Smooth muscle cell (in vitro differentiated cells): ENCODE data around the gene PRKD1. TPM values are rescaled to one million over a fixed set of nuclear protein-coding genes. Genes with fewer than 3 reads are reported as not detected.

ENCODE experiments used
- DNase-seq: peaks from one replicate; lab custom pipeline; 2025; ENCODE audit not compliant: unreplicated experiment; lab: John Stamatoyannopoulos, UW
- H2AFZ ChIP-seq: fragments of 200-600 bp; sonication (generic); 2 replicates; pipeline ENCODE4 v1.6.0; 2016; ENCODE audit warnings: antibody characterized with exemption, low read depth, mild to moderate bottlenecking
- H3F3A ChIP-seq: fragments of 200-600 bp; sonication (generic); 2 replicates; pipeline ENCODE4 v1.6.0; 2017; ENCODE audit warnings: antibody characterized with exemption, low read depth
- H3K27ac ChIP-seq: fragments of 200-600 bp; sonication (generic); 2 replicates; pipeline ENCODE4 v1.5.1; 2016; ENCODE audit warnings: low read depth, mild to moderate bottlenecking
- H3K27me3 ChIP-seq: fragments of 200-600 bp; sonication (generic); 2 replicates; pipeline ENCODE4 v1.6.1; 2016; ENCODE audit warnings: low read depth, mild to moderate bottlenecking
- H3K36me3 ChIP-seq: fragments of 200-600 bp; sonication (generic); 2 replicates; pipeline ENCODE4 v1.5.1; 2016; ENCODE audit warnings: low read depth
- H3K4me1 ChIP-seq: fragments of 200-600 bp; sonication (generic); 2 replicates; pipeline ENCODE4 v1.5.1; 2016; ENCODE audit warnings: low read depth
- H3K4me2 ChIP-seq: fragments of 200-600 bp; sonication (generic); 2 replicates; pipeline ENCODE4 v1.6.0; 2016; ENCODE audit warnings: mild to moderate bottlenecking
- H3K4me3 ChIP-seq: fragments of 200-600 bp; sonication (generic); 2 replicates; pipeline ENCODE4 v1.5.1; 2016; ENCODE audit warnings: mild to moderate bottlenecking
- H3K79me2 ChIP-seq: fragments of 200-600 bp; sonication (generic); 2 replicates; pipeline ENCODE4 v1.6.0; 2016; ENCODE audit warnings: low read depth, mild to moderate bottlenecking
- H3K9ac ChIP-seq: fragments of 200-600 bp; sonication (generic); 2 replicates; pipeline ENCODE4 v1.6.0; 2016; ENCODE audit warnings: low read depth
- H3K9me3 ChIP-seq: fragments of 200-600 bp; sonication (generic); replicated peaks from 2 replicates; pipeline ENCODE4 v1.5.1; 2016; ENCODE audit warnings: low read depth
- H4K20me1 ChIP-seq: fragments of 200-600 bp; sonication (generic); 2 replicates; pipeline ENCODE4 v1.6.0; 2016; ENCODE audit warnings: low read depth
- CTCF ChIP-seq: fragments of 200-600 bp; sonication (generic); IDR thresholded peaks from 2 replicates; pipeline ENCODE4 v1.5.1; 2017; ENCODE audit warnings: borderline replicate concordance, mild to moderate bottlenecking, antibody characterized with exemption; ENCODE audit not compliant: insufficient read depth, poor library complexity, severe bottlenecking
- WGBS: methylation state at CpG from one replicate; pipeline ENCODE4 v1.1.7; 2016; ENCODE audit warnings: low lambda C conversion rate; 5-methylcytosine and 5-hydroxymethylcytosine counted together
- polyA plus RNA-seq: library from polyadenylated mRNA; unstranded; fragments of >200 nt; fragmentation: Nextera tagmentation; extraction: Ambion mirVana; gene quantifications from 2 replicates; pipeline ENCODE4 v1.2.1, GENCODE V29; 2016
- total RNA-seq: library from RNA; depleted of rRNA; stranded (reverse); fragments of >200 nt; gene quantifications from 2 replicates; pipeline ENCODE4 v1.2.3, GENCODE V29; 2014

The PRKD1 gene
- total and polyA plus RNA-seq, 2 experiments from 2014 or later = 3.7 to 7.2 TPM

- Histone ChIP-seq H3K4me1 (no peaks in the 10 kb centered on the region), H3K36me3 (no peaks in the 10 kb centered on the region), H3K27me3 (no peaks in the 10 kb centered on the region), H3F3A (no peaks in the 10 kb centered on the region), H2AFZ (no peak overlapping the region), H3K4me3 (no peak overlapping the region), H3K9me3 (no peaks in the 10 kb centered on the region), H3K4me2 (no peak overlapping the region), H3K27ac (no peak overlapping the region), H3K9ac (no peak overlapping the region), H4K20me1 (no peaks in the 10 kb centered on the region), H3K79me2 (no peaks in the 10 kb centered on the region)
- WGBS = 96% methylated on average over 4 of the region's 4 CpGs
- no peak for TF ChIP-seq CTCF
- DNase-seq = no peak
These were observed 122.1 kb downstream of the PRKD1 start for GRCh38 chr14:29805415-29806123.

GRCh38 chr14:29804481-29805266 lies 123.0 kb downstream of the PRKD1 start:
- Histone ChIP-seq H3K79me2 (no peaks in the 10 kb centered on the region), H3K27ac (no peak overlapping the region), H4K20me1 (no peaks in the 10 kb centered on the region), H3K4me2 (no peak overlapping the region), H3K4me1 (no peaks in the 10 kb centered on the region), H3K9ac (no peak overlapping the region), H3K36me3 (no peaks in the 10 kb centered on the region), H3F3A (no peaks in the 10 kb centered on the region), H2AFZ (no peak overlapping the region), H3K27me3 (no peaks in the 10 kb centered on the region), H3K4me3 (no peak overlapping the region), H3K9me3 (no peaks in the 10 kb centered on the region)
- no peak for TF ChIP-seq CTCF
- WGBS = 94% methylated on average over 3 of the region's 3 CpGs
- DNase-seq = no peak

- no peaks in the 10 kb centered on the region for H3K27me3 ChIP-seq
- H3K4me1 ChIP-seq = no peaks in the 10 kb centered on the region
- H4K20me1 ChIP-seq = no peaks in the 10 kb centered on the region
- no peaks in the 10 kb centered on the region for H3F3A ChIP-seq
- no peak overlapping the region for H3K4me2 ChIP-seq
- H3K27ac ChIP-seq = no peak overlapping the region
- no peak for TF ChIP-seq CTCF
- DNase-seq = no peak
- no peak overlapping the region for H2AFZ ChIP-seq
- H3K36me3 ChIP-seq = no peaks in the 10 kb centered on the region
- no peaks in the 10 kb centered on the region for H3K9me3 ChIP-seq
- no peak overlapping the region for H3K9ac ChIP-seq
- no peaks in the 10 kb centered on the region for H3K79me2 ChIP-seq
- H3K4me3 ChIP-seq = no peak overlapping the region
These were observed 124.6 kb downstream of the PRKD1 start for GRCh38 chr14:29803045-29803444.
